Activated naive CD8-positive, alpha-beta T cell treated with anti-CD3 and anti-CD28 coated beads, Interleukin-2, amount 50 U/mL, for 24 hours (primary cell): Measurements from ENCODE around the gene SAMD3.
"Not testable (repeated sequence)": the region's sequence is repeated elsewhere in the genome, so short reads cannot be mapped to it uniquely, and the experiment has no call there.

ENCODE experiments used
- ATAC-seq: fragments of 150-1000 bp; cut with Tn5 transposase; one replicate; pipeline ENCODE4 v1.10.0; 2021
- DNase-seq: peaks from one replicate; pipeline ENCODE4 v3.0.0; 2021
- H3K27ac Mint-ChIP-seq: one replicate; pipeline ENCODE4 v1.8.0; 2021; ENCODE audit warnings: mild to moderate bottlenecking, mixed read lengths
- H3K27me3 Mint-ChIP-seq: one replicate; pipeline ENCODE4 v1.8.0; 2021; ENCODE audit warnings: mixed read lengths
- H3K36me3 Mint-ChIP-seq: one replicate; pipeline ENCODE4 v1.8.0; 2021; ENCODE audit warnings: low read depth, mixed read lengths
- H3K4me1 Mint-ChIP-seq: one replicate; pipeline ENCODE4 v1.8.0; 2021; ENCODE audit warnings: mixed read lengths
- H3K4me3 Mint-ChIP-seq: one replicate; pipeline ENCODE4 v1.8.0; 2021; ENCODE audit warnings: mild to moderate bottlenecking, moderate library complexity, mixed read lengths
- H3K9me3 Mint-ChIP-seq: one replicate; pipeline ENCODE4 v1.8.0; 2021; ENCODE audit warnings: mixed read lengths

SAMD3 gene

GRCh38 chr6:130233330-130233729 is 10.6 kb upstream of the SAMD3 start:
- Mint-ChIP-seq H3K27ac (no peak overlapping the region), H3K36me3 (no peaks in the 10 kb centered on the region), H3K4me1 (peaks cover 6% of the 10 kb centered on the region), H3K4me3 (no peak overlapping the region), H3K27me3 (no peaks in the 10 kb centered on the region), H3K9me3 (no peaks in the 10 kb centered on the region)
- ATAC-seq, result no peak
- no peak for DNase-seq

GRCh38 chr6:130230531-130230930 is 7.8 kb upstream of the SAMD3 start:
- not testable (repeated sequence) for H3K36me3 Mint-ChIP-seq, ATAC-seq, H3K9me3 Mint-ChIP-seq, H3K27ac Mint-ChIP-seq, H3K27me3 Mint-ChIP-seq, H3K4me3 Mint-ChIP-seq, DNase-seq, H3K4me1 Mint-ChIP-seq

DNA sequence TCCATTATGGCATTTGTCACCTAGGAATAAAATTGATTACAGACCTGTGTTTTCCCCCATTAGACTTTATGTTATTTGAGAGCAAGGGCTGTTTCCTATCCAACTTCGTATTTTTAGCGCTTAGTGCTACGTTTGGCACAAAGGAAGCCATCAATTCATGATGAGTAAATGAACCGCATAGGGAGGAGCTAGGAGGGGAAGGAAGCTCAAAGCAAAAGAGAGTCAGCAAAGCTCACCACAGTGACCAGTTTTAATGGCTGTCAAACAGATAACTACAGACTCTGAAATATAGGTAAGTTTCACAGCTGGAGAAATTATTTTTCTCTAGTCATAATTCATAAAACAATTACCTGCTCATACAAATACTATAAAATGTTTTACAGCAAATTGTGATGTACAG is 6.9 kb upstream of the SAMD3 start:
- no peaks in the 10 kb centered on the region for H3K27me3 Mint-ChIP-seq
- no peak overlapping the region for H3K27ac Mint-ChIP-seq
- H3K4me3 Mint-ChIP-seq, result no peak overlapping the region
- ATAC-seq (no peak), DNase-seq (no peak)
- peaks cover 9% of the 10 kb centered on the region for H3K4me1 Mint-ChIP-seq
- peaks cover 9% of the 10 kb centered on the region for H3K9me3 Mint-ChIP-seq
- peaks cover 3% of the 10 kb centered on the region for H3K36me3 Mint-ChIP-seq

DNA sequence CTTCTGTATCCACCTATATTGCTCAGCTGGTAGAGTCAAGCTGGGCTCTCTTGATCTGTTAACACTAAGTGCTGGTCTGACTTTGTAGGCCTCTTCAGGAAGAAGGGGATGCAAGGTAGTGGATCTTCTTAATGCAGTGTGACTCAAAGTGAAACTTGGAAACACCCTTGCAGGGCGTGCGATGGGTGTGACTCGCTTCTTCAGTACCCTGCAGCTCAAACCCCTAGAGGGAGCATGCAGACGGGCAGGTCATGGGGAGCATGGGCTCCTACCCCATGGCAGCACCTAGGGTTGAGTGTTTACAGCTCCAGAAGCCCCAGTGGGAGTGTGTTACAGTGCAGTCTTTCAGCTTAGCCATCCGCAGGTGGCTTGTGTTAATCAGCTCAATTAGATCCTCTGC is 757 bp upstream of the SAMD3 start:
- H3K4me1 Mint-ChIP-seq, result peaks cover 40% of the 10 kb centered on the region
- no peak overlapping the region for H3K4me3 Mint-ChIP-seq
- peaks cover 3% of the 10 kb centered on the region for H3K36me3 Mint-ChIP-seq
- DNase-seq, result peak; percentile 58
- H3K27me3 Mint-ChIP-seq, result no peaks in the 10 kb centered on the region
- no peak overlapping the region for H3K27ac Mint-ChIP-seq
- ATAC-seq, result peak; percentile 99
- H3K9me3 Mint-ChIP-seq, result peaks cover 9% of the 10 kb centered on the region

DNA sequence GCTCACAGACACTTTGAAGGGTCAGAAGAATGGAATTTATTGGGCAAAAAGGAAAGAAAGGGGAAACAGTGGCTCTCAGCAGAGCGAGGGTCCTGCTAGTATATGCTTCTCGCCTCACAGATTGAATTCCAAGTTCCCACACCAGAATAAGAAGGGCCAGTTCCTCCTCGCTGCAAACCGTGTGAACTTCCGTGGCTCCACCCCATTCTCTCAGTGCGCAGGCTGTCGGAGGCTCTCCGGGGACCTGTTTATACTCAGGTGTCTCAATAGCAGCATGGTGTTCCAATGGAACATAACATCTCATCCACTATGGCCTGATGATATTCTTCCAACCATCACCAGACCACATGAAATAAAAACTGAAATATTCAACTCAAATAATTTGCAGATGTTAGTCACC is 4.6 kb downstream of the SAMD3 start:
- H3K9me3 Mint-ChIP-seq, result peaks cover 13% of the 10 kb centered on the region
- H3K4me1 Mint-ChIP-seq, result peaks cover 68% of the 10 kb centered on the region
- ATAC-seq (peak; percentile 24), DNase-seq (no peak)
- no peaks in the 10 kb centered on the region for H3K27me3 Mint-ChIP-seq
- no peaks in the 10 kb centered on the region for H3K36me3 Mint-ChIP-seq
- peak overlapping the region; percentile 69 for H3K27ac Mint-ChIP-seq
- H3K4me3 Mint-ChIP-seq, result peak overlapping the region; percentile 22

DNA sequence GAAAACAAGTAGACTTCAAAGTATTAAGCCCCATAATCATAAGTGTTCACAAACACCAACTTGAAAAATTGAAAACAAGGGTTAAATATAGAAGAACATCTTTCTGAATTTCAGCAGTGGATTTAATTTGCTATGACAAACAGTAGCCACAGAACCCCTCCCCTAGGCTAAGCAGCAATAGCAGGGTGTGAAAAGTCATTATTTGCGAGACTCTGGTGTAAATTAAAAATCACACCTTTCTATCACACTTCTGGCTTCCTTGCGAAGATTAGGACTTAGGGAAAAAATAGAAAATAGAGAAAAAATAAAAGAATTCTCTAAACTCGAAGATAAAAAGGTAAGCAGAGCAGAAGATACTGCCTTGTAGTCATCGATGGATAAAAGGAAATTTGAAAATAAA is 6.1 kb downstream of the SAMD3 start:
- DNase-seq, result no peak
- Mint-ChIP-seq H3K4me1 (peaks cover 69% of the 10 kb centered on the region), H3K27ac (no peak overlapping the region), H3K36me3 (no peaks in the 10 kb centered on the region), H3K4me3 (no peak overlapping the region), H3K27me3 (no peaks in the 10 kb centered on the region), H3K9me3 (peaks cover 13% of the 10 kb centered on the region)
- ATAC-seq, result no peak

DNA sequence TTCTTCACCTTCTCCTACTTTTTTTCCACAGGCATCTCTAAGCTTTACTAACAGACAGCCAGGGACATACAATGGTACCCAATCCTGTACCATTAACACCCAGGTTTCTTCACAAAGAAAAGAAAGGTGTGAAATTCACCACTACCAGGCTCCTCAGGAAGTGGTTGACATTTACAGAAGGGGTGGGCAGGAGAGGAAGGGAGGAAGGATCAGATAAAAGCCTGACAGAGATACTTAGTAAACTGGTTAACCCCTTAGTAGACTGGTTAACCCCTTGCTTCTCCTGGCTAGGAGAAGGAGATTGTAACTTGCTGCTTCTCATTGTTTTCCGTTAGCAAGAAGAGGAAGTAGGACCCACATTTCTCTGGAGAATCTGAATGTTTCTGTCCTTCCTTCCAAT is 7.2 kb downstream of the SAMD3 start:
- Mint-ChIP-seq H3K9me3 (peaks cover 13% of the 10 kb centered on the region), H3K27ac (peak overlapping the region; percentile 75), H3K4me1 (peaks cover 62% of the 10 kb centered on the region), H3K27me3 (no peaks in the 10 kb centered on the region), H3K36me3 (no peaks in the 10 kb centered on the region), H3K4me3 (peak overlapping the region; percentile 66)
- DNase-seq (no peak), ATAC-seq (peak; percentile 86)

- Mint-ChIP-seq H3K9me3 (peaks cover 13% of the 10 kb centered on the region), H3K27me3 (no peaks in the 10 kb centered on the region), H3K27ac (peak overlapping the region; percentile 56), H3K4me3 (peak overlapping the region; percentile 45), H3K36me3 (peaks cover 16% of the 10 kb centered on the region), H3K4me1 (peaks cover 46% of the 10 kb centered on the region)
- ATAC-seq (no peak), DNase-seq (no peak)
These were observed 10.4 kb downstream of the SAMD3 start for GRCh38 chr6:130212215-130212874.

GRCh38 chr6:130211691-130212090 is 11.1 kb downstream of the SAMD3 start:
- ATAC-seq, result no peak
- Mint-ChIP-seq H3K27me3 (no peaks in the 10 kb centered on the region), H3K36me3 (peaks cover 16% of the 10 kb centered on the region), H3K4me1 (peaks cover 43% of the 10 kb centered on the region), H3K4me3 (peak overlapping the region; percentile 24), H3K27ac (no peak overlapping the region), H3K9me3 (peaks cover 13% of the 10 kb centered on the region)
- DNase-seq, result no peak

- Mint-ChIP-seq H3K4me1 (peaks cover 29% of the 10 kb centered on the region), H3K9me3 (no peaks in the 10 kb centered on the region), H3K27ac (no peak overlapping the region), H3K27me3 (no peaks in the 10 kb centered on the region), H3K36me3 (peaks cover 18% of the 10 kb centered on the region), H3K4me3 (no peak overlapping the region)
- ATAC-seq (no peak), DNase-seq (no peak)
These were observed 14.6 kb downstream of the SAMD3 start for GRCh38 chr6:130207979-130208649.

- H3K4me1 Mint-ChIP-seq, result peaks cover 21% of the 10 kb centered on the region
- H3K36me3 Mint-ChIP-seq, result peaks cover 18% of the 10 kb centered on the region
These were observed 16.3 kb downstream of the SAMD3 start for GRCh38 chr6:130206479-130206878.

GRCh38 chr6:130204322-130204721 is 18.4 kb downstream of the SAMD3 start:
- DNase-seq (no peak), ATAC-seq (no peak)
- Mint-ChIP-seq H3K27ac (no peak overlapping the region), H3K4me1 (peaks cover 23% of the 10 kb centered on the region), H3K27me3 (no peaks in the 10 kb centered on the region), H3K36me3 (peaks cover 18% of the 10 kb centered on the region), H3K9me3 (no peaks in the 10 kb centered on the region), H3K4me3 (no peak overlapping the region)

More at GRCh38 chr6:130206479-130206878, 16.3 kb downstream of the SAMD3 start:
- DNase-seq (no peak), ATAC-seq (no peak)
- H3K27me3 Mint-ChIP-seq, result no peaks in the 10 kb centered on the region
- no peaks in the 10 kb centered on the region for H3K9me3 Mint-ChIP-seq
- H3K27ac Mint-ChIP-seq, result no peak overlapping the region
- H3K4me3 Mint-ChIP-seq, result no peak overlapping the region

DNA sequence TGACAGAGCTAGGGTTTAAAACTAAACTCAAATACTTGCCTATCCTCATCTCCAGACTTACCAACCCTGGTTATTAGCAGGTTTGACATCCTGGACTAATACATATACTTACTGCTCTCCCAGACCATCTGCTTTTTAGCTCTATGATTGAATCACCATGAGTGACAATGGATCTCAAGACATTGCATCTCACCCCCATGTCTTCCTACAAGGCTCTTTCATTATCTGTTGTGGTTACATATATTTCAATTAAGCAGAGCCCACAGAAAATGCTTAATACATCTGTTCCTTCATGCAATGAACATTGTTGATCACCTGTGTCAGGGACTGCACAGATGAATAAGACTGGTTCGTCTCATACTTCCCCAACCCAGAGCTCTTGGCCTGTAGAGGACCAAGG is 19.4 kb downstream of the SAMD3 start:
- ATAC-seq (no peak), DNase-seq (no peak)
- no peak overlapping the region for H3K27ac Mint-ChIP-seq
- H3K4me3 Mint-ChIP-seq, result no peak overlapping the region
- H3K9me3 Mint-ChIP-seq, result no peaks in the 10 kb centered on the region
- peaks cover 15% of the 10 kb centered on the region for H3K36me3 Mint-ChIP-seq
- H3K4me1 Mint-ChIP-seq, result peaks cover 23% of the 10 kb centered on the region
- H3K27me3 Mint-ChIP-seq, result no peaks in the 10 kb centered on the region

- no peaks in the 10 kb centered on the region for H3K9me3 Mint-ChIP-seq
- H3K36me3 Mint-ChIP-seq, result peaks cover 10% of the 10 kb centered on the region
- H3K4me1 Mint-ChIP-seq, result peaks cover 23% of the 10 kb centered on the region
- H3K27ac Mint-ChIP-seq, result peak overlapping the region; percentile 63
- no peaks in the 10 kb centered on the region for H3K27me3 Mint-ChIP-seq
- H3K4me3 Mint-ChIP-seq, result no peak overlapping the region
- DNase-seq, result no peak
- no peak for ATAC-seq
These were observed 20.0 kb downstream of the SAMD3 start for GRCh38 chr6:130202782-130203181.

- Mint-ChIP-seq H3K4me1 (peaks cover 26% of the 10 kb centered on the region), H3K27ac (no peak overlapping the region), H3K36me3 (peaks cover 5% of the 10 kb centered on the region)
These were observed 22.7 kb downstream of the SAMD3 start for GRCh38 chr6:130200020-130200419.

More at GRCh38 chr6:130200020-130200419, 22.7 kb downstream of the SAMD3 start:
- ATAC-seq (no peak), DNase-seq (no peak)
- H3K27me3 Mint-ChIP-seq, result no peaks in the 10 kb centered on the region
- H3K9me3 Mint-ChIP-seq, result no peaks in the 10 kb centered on the region
- no peak overlapping the region for H3K4me3 Mint-ChIP-seq
